ENCODE results near the gene CAPN13. TPM values are rescaled to one million over a fixed set of nuclear protein-coding genes. Genes with fewer than 3 reads are reported as not detected.
A peak's percentile ranks its signal among the peaks of the same experiment; 100 is the strongest.

The CAPN13 gene
- total and polyA plus RNA-seq, 4 donors, result 0.13 to 0.42 TPM; not detected in 2

GRCh38 chr2:30772021-30772705 lies 35.1 kb downstream of the CAPN13 start:
- Histone ChIP-seq H3K9ac (ENCODE audit: low read depth in 1 of 2, low read length in 2 of 2) (no peak overlapping the region), H3K36me3 (ENCODE audit: control insufficient read depth in 4 of 4, insufficient read depth in 3 of 4, low read depth in 1 of 4, low read length in 3 of 4) (no peaks in the 10 kb centered on the region), H3K27me3 (ENCODE audit: control insufficient read depth in 4 of 4, insufficient read depth in 4 of 4, low read length in 3 of 4) (no peaks in the 10 kb centered on the region), H3K27ac (ENCODE audit: low read depth in 1 of 2, low read length in 2 of 2) (no peak overlapping the region), H3K9me3 (ENCODE audit: control insufficient read depth in 4 of 4, low read length in 3 of 4) (no peaks in the 10 kb centered on the region), H3K4me3 (ENCODE audit: low read depth in 1 of 3, low read length in 3 of 3) (no peak overlapping the region), H3K4me1 (ENCODE audit: control insufficient read depth in 4 of 4, insufficient read depth in 4 of 4, low read length in 3 of 4) (peaks cover 0 to 8% (median 0%) of the 10 kb centered on the region in 4 donors)
- DNase-seq (ENCODE audit: low spot score), result no peak
- no peak for TF ChIP-seq MAX (IDR thresholded peaks at IDR 0.05)
- no peak for TF ChIP-seq EGR1 (IDR thresholded peaks at IDR 0.05; ENCODE audit: low read depth in 2 of 2)
- TF ChIP-seq JUND (IDR thresholded peaks at IDR 0.05), result no peak
- TF ChIP-seq GABPA (IDR thresholded peaks at IDR 0.05 in 1 of 2, conservative IDR thresholded peaks at IDR 0.05 in 1 of 2), result no peak
- no peak for TF ChIP-seq FOXA2 (IDR thresholded peaks at IDR 0.05)
- no peak for TF ChIP-seq HNF4G (IDR thresholded peaks at IDR 0.05)
- TF ChIP-seq ZBTB33 (IDR thresholded peaks at IDR 0.05), result no peak
- TF ChIP-seq HNF4A (conservative IDR thresholded peaks at IDR 0.05), result no peak
- no peak for TF ChIP-seq TAF1 (conservative IDR thresholded peaks at IDR 0.05)
- TF ChIP-seq ATF3 (IDR thresholded peaks at IDR 0.05), result no peak
- no peak for TF ChIP-seq CTCF (IDR thresholded peaks at IDR 0.05; ENCODE audit: low read depth, low read length, missing input control)
- TF ChIP-seq FOXA1 (IDR thresholded peaks at IDR 0.05), result no peak
- no peak for TF ChIP-seq SP1 (IDR thresholded peaks at IDR 0.05)
- TF ChIP-seq NR2F2 (IDR thresholded peaks at IDR 0.05), result no peak
- TF ChIP-seq RAD21 (IDR thresholded peaks at IDR 0.05), result no peak
- no peak for TF ChIP-seq RXRA (IDR thresholded peaks at IDR 0.05)
- no peak for TF ChIP-seq YY1 (IDR thresholded peaks at IDR 0.05)
- 97% methylated on average over 3 of the region's 3 CpGs for WGBS

- H3K27me3 ChIP-seq (ENCODE audit: control insufficient read depth in 4 of 4, insufficient read depth in 4 of 4, low read length in 3 of 4), result no peaks in the 10 kb centered on the region
- TF ChIP-seq JUND (IDR thresholded peaks at IDR 0.05) (no peak), REST (IDR thresholded peaks at IDR 0.05) (no peak), ATF3 (IDR thresholded peaks at IDR 0.05) (no peak), FOXA2 (IDR thresholded peaks at IDR 0.05) (no peak), ZBTB33 (IDR thresholded peaks at IDR 0.05) (no peak), HNF4A (conservative IDR thresholded peaks at IDR 0.05) (no peak), MAX (IDR thresholded peaks at IDR 0.05) (no peak), GABPA (IDR thresholded peaks at IDR 0.05 in 1 of 2, conservative IDR thresholded peaks at IDR 0.05 in 1 of 2) (no peak), HNF4G (IDR thresholded peaks at IDR 0.05) (no peak), TAF1 (conservative IDR thresholded peaks at IDR 0.05) (no peak), SP1 (IDR thresholded peaks at IDR 0.05) (no peak), RXRA (IDR thresholded peaks at IDR 0.05) (no peak), EGR1 (IDR thresholded peaks at IDR 0.05; ENCODE audit: low read depth in 2 of 2) (no peak), RAD21 (IDR thresholded peaks at IDR 0.05) (no peak)
- WGBS, result 91% methylated on average over 11 of the region's 11 CpGs
- peak; percentile 21 for DNase-seq (ENCODE audit: low spot score)
- H3K36me3 ChIP-seq (ENCODE audit: control insufficient read depth in 4 of 4, insufficient read depth in 3 of 4, low read depth in 1 of 4, low read length in 3 of 4), result no peaks in the 10 kb centered on the region
- H3K27ac ChIP-seq (ENCODE audit: low read depth in 1 of 2, low read length in 2 of 2), result no peak overlapping the region
- H3K9ac ChIP-seq (ENCODE audit: low read depth in 1 of 2, low read length in 2 of 2), result no peak overlapping the region
- no peak overlapping the region for H3K4me3 ChIP-seq (ENCODE audit: low read depth in 1 of 3, low read length in 3 of 3)
- no peaks in the 10 kb centered on the region for H3K9me3 ChIP-seq (ENCODE audit: control insufficient read depth in 4 of 4, low read length in 3 of 4)
- H3K4me1 ChIP-seq (ENCODE audit: control insufficient read depth in 4 of 4, insufficient read depth in 4 of 4, low read length in 3 of 4), result no peaks in the 10 kb centered on the region
These were observed 36.2 kb downstream of the CAPN13 start for GRCh38 chr2:30770816-30771576.
